K562 (cell line): ENCODE results near the gene HMBS. TPM values are rescaled to one million over a fixed set of nuclear protein-coding genes. Genes with fewer than 3 reads are reported as not detected.

Experiments used
- ARHGAP35 ChIP-seq: fragments of 450-650 bp; IDR thresholded peaks from 2 replicates; pipeline ENCODE4 v1.6.1; 2018; ENCODE audit not compliant: partially characterized antibody
- BRD4 ChIP-seq: fragments of 200-600 bp; sonication (generic); IDR thresholded peaks from 2 replicates; pipeline ENCODE4 v1.6.1; 2017; ENCODE audit warnings: inconsistent platforms
- EHMT2 ChIP-seq: fragments of 450-650 bp; IDR thresholded peaks from 2 replicates; pipeline ENCODE4 v1.6.1; 2018; ENCODE audit warnings: antibody characterized with exemption
- ETV5 ChIP-seq: sonication (generic); formaldehyde crosslinking; IDR thresholded peaks from 2 replicates; pipeline ENCODE4 v1.4.0; 2020; ENCODE audit warnings: low read depth, mild to moderate bottlenecking, missing genetic modification reagents
- HCFC1 ChIP-seq: IDR thresholded peaks from 2 replicates; pipeline ENCODE4 v1.6.1; 2012; ENCODE audit warnings: low read depth, low read length, improper control_type of control experiment
- IFI16 ChIP-seq: fragments of 250-450 bp; sonication (Bioruptor Pico); IDR thresholded peaks from 2 replicates; pipeline ENCODE4 v2.1.2; 2022; ENCODE audit warnings: mild to moderate bottlenecking, inconsistent platforms
- KLF16 ChIP-seq: IDR thresholded peaks from 2 replicates; pipeline ENCODE4 v1.6.1; 2016; ENCODE audit warnings: antibody characterized with exemption
- MAFF ChIP-seq: IDR thresholded peaks from 2 replicates; pipeline ENCODE4 v1.6.1; 2012; ENCODE audit warnings: low read length, improper control_type of control experiment
- MTA2 ChIP-seq: fragments of 450-650 bp; IDR thresholded peaks from 2 replicates; pipeline ENCODE4 v1.6.1; 2016; ENCODE audit warnings: low read depth
- PRPF4 ChIP-seq: fragments of 200-400 bp; formaldehyde crosslinking; IDR thresholded peaks from one replicate; pipeline ENCODE4 v1.6.1; 2017; ENCODE audit warnings: low read length, low read depth, mild to moderate bottlenecking; ENCODE audit not compliant: insufficient read depth, poor library complexity, severe bottlenecking
- SMARCE1 ChIP-seq: fragments of 450-650 bp; IDR thresholded peaks from 2 replicates; pipeline ENCODE4 v1.7.1; 2016; ENCODE audit warnings: mild to moderate bottlenecking
- SOX6 ChIP-seq: fragments of 450-650 bp; IDR thresholded peaks from 2 replicates; pipeline ENCODE4 v1.6.1; 2014; ENCODE audit warnings: mild to moderate bottlenecking
- ZNF197 ChIP-seq: fragments of 200-800 bp; sonication (Bioruptor generic); IDR thresholded peaks from 2 replicates; pipeline ENCODE4 v1.6.1; 2016; ENCODE audit warnings: low read depth, missing genetic modification characterization, missing compliant biosample characterization
- ZNF239 ChIP-seq: fragments of 250-450 bp; sonication (Bioruptor Pico); IDR thresholded peaks from 2 replicates; pipeline ENCODE4 v1.4.0; 2020; ENCODE audit warnings: mild to moderate bottlenecking
- ZNF316 ChIP-seq: fragments of 450-650 bp; IDR thresholded peaks from 2 replicates; pipeline ENCODE4 v1.6.1; 2016
- polyA plus RNA-seq, 8 experiments: library from polyadenylated mRNA; depleted of rRNA in 4 of 8; stranded (reverse) in 5 of 8; unstranded in 3 of 8; fragments of >200 nt; fragmentation: Nextera tagmentation in 2 of 8; fragmentation: Illumina TruSeq in 1 of 8; extraction: Ambion mirVana in 2 of 8; extraction: Trizol in 1 of 8; gene quantifications; 2 replicates each; pipeline versions ENCODE4 v1.2.1 to v1.2.3, GENCODE V29; 2011 to 2014; ENCODE audit warnings: inconsistent platforms in 1 of 8, missing spikeins in 1 of 8
- total RNA-seq, 7 experiments: library from RNA; depleted of rRNA in 6 of 7; stranded (reverse); fragments of >200 nt in 6 of 7; fragmentation: Illumina TruSeq in 2 of 7; extraction: Trizol in 2 of 7; gene quantifications; 2 replicates each; pipeline versions ENCODE4 v1.2.1 to v1.2.3, GENCODE V29; 2011 to 2021; ENCODE audit warnings: low replicate concordance in 1 of 7
- TF ChIP-seq, protein P1 (sequence below): fragments of 450-650 bp; IDR thresholded peaks from 2 replicates; pipeline ENCODE4 v1.6.1; 2016; ENCODE audit warnings: borderline replicate concordance
- TF ChIP-seq, protein P2 (sequence below): sonication (generic); formaldehyde crosslinking; IDR thresholded peaks from 2 replicates; pipeline ENCODE4 v1.9.0; 2022; ENCODE audit warnings: mild to moderate bottlenecking, missing genetic modification reagents
- TF ChIP-seq, protein P3 (sequence below): sonication (generic); formaldehyde crosslinking; IDR thresholded peaks from 2 replicates; pipeline ENCODE4 v1.5.0; 2020; ENCODE audit warnings: missing genetic modification reagents
- TF ChIP-seq, protein P4 (sequence below): sonication (generic); formaldehyde crosslinking; IDR thresholded peaks from 2 replicates; pipeline ENCODE4 v1.8.1; 2023; ENCODE audit warnings: mild to moderate bottlenecking, missing genetic modification reagents
- TF ChIP-seq, protein P5 (sequence below): fragments of 250-450 bp; sonication (Bioruptor Pico); IDR thresholded peaks from 2 replicates; pipeline ENCODE4 v1.8.0; 2022; ENCODE audit warnings: inconsistent platforms
- TF ChIP-seq, protein P6 (sequence below): fragments of 450-650 bp; IDR thresholded peaks from 2 replicates; pipeline ENCODE4 v1.6.1; 2016; ENCODE audit warnings: low read depth, mild to moderate bottlenecking, moderate library complexity
- TF ChIP-seq, protein P7 (sequence below): fragments of 250-450 bp; sonication (Bioruptor Pico); IDR thresholded peaks from 2 replicates; pipeline ENCODE4 v1.5.0; 2021

Gene HMBS
- total and polyA plus RNA-seq, 9 of the 15 experiments (the other 6 are each of a cell fraction or from before 2014, with no cell fraction given): 56.9 to 385 (median 286) TPM

DNA sequence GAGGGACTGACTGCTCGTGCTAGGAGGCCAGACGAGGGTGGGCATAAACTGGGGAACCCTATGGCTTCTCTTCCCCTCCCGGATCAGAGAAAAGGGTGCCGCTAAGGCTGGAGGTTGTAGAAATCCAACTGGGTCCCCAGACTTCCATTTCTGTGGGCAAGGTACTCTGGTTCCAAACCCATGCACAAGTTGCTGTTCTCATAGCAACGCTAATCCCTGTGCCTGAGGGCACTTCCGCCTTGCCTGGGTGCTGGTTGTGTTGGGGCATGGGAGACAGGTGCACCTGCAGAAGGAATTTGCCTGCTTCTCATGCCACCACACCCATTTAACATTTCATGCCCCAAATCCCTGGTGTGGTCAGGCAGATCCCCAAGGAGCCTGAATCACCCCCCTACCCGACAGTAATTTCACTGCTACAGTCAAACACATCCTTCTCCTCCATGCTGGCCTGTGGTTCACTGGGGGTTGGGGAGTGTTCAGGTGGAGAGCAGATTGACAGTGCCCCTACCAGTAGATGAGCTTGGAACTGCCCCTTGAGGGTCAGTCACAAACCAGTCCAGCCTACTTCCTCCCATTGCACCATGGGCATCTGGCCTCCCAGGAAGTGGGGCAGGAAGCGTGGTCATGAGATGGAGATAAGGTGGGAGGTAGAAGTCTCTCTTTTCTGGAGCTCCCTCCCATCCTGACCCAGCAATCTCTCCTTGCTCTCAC lies 23.6 kb downstream of the HMBS start (continued):
- TF ChIP-seq, protein P1, sequence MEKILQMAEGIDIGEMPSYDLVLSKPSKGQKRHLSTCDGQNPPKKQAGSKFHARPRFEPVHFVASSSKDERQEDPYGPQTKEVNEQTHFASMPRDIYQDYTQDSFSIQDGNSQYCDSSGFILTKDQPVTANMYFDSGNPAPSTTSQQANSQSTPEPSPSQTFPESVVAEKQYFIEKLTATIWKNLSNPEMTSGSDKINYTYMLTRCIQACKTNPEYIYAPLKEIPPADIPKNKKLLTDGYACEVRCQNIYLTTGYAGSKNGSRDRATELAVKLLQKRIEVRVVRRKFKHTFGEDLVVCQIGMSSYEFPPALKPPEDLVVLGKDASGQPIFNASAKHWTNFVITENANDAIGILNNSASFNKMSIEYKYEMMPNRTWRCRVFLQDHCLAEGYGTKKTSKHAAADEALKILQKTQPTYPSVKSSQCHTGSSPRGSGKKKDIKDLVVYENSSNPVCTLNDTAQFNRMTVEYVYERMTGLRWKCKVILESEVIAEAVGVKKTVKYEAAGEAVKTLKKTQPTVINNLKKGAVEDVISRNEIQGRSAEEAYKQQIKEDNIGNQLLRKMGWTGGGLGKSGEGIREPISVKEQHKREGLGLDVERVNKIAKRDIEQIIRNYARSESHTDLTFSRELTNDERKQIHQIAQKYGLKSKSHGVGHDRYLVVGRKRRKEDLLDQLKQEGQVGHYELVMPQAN: peak; percentile 53; the same call in 1 of the 2 replicates
- TF ChIP-seq ETV5 (CRISPR knock-in tag): peak; percentile 32; the same call in 1 of the 2 replicates
- no peak for TF ChIP-seq SMARCE1
- TF ChIP-seq, protein P2, sequence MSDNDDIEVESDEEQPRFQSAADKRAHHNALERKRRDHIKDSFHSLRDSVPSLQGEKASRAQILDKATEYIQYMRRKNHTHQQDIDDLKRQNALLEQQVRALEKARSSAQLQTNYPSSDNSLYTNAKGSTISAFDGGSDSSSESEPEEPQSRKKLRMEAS: peak; percentile 51; the same call in 1 of the 2 replicates
- no peak for TF ChIP-seq KLF16
- TF ChIP-seq, protein P3, sequence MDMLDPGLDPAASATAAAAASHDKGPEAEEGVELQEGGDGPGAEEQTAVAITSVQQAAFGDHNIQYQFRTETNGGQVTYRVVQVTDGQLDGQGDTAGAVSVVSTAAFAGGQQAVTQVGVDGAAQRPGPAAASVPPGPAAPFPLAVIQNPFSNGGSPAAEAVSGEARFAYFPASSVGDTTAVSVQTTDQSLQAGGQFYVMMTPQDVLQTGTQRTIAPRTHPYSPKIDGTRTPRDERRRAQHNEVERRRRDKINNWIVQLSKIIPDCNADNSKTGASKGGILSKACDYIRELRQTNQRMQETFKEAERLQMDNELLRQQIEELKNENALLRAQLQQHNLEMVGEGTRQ (CRISPR knock-in tag): no peak; the same call in 1 of the 2 replicates
- no peak for TF ChIP-seq MTA2
- TF ChIP-seq, protein P4, sequence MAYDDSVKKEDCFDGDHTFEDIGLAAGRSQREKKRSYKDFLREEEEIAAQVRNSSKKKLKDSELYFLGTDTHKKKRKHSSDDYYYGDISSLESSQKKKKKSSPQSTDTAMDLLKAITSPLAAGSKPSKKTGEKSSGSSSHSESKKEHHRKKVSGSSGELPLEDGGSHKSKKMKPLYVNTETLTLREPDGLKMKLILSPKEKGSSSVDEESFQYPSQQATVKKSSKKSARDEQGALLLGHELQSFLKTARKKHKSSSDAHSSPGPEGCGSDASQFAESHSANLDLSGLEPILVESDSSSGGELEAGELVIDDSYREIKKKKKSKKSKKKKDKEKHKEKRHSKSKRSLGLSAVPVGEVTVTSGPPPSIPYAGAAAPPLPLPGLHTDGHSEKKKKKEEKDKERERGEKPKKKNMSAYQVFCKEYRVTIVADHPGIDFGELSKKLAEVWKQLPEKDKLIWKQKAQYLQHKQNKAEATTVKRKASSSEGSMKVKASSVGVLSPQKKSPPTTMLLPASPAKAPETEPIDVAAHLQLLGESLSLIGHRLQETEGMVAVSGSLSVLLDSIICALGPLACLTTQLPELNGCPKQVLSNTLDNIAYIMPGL: no peak
- no peak for TF ChIP-seq PRPF4
- TF ChIP-seq, protein P5, sequence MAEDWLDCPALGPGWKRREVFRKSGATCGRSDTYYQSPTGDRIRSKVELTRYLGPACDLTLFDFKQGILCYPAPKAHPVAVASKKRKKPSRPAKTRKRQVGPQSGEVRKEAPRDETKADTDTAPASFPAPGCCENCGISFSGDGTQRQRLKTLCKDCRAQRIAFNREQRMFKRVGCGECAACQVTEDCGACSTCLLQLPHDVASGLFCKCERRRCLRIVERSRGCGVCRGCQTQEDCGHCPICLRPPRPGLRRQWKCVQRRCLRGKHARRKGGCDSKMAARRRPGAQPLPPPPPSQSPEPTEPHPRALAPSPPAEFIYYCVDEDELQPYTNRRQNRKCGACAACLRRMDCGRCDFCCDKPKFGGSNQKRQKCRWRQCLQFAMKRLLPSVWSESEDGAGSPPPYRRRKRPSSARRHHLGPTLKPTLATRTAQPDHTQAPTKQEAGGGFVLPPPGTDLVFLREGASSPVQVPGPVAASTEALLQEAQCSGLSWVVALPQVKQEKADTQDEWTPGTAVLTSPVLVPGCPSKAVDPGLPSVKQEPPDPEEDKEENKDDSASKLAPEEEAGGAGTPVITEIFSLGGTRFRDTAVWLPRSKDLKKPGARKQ (CRISPR knock-in tag): no peak
- TF ChIP-seq MAFF: no peak
- TF ChIP-seq ZNF316: no peak
- TF ChIP-seq, protein P6, sequence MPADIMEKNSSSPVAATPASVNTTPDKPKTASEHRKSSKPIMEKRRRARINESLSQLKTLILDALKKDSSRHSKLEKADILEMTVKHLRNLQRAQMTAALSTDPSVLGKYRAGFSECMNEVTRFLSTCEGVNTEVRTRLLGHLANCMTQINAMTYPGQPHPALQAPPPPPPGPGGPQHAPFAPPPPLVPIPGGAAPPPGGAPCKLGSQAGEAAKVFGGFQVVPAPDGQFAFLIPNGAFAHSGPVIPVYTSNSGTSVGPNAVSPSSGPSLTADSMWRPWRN: no peak
- no peak for TF ChIP-seq EHMT2
- TF ChIP-seq, protein P7, sequence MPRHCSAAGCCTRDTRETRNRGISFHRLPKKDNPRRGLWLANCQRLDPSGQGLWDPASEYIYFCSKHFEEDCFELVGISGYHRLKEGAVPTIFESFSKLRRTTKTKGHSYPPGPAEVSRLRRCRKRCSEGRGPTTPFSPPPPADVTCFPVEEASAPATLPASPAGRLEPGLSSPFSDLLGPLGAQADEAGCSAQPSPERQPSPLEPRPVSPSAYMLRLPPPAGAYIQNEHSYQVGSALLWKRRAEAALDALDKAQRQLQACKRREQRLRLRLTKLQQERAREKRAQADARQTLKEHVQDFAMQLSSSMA (CRISPR knock-in tag): no peak
- TF ChIP-seq HCFC1: no peak
- TF ChIP-seq ARHGAP35: no peak
- TF ChIP-seq ZNF197 (CRISPR knock-in tag): no peak
- no peak for TF ChIP-seq IFI16
- TF ChIP-seq ZNF239: no peak
- TF ChIP-seq BRD4: no peak
- TF ChIP-seq SOX6: no peak
